Retinal pigment epithelial cell (primary cell): ENCODE measurements around the gene CDH20.

ENCODE experiments used
- DNase-seq: peaks from one replicate; pipeline ENCODE4 v3.0.0-alpha.2; 2010; ENCODE audit warnings: low read depth
- H3K4me3 ChIP-seq: 2 replicates; pipeline ENCODE4 v1.5.1; 2011; ENCODE audit warnings: mild to moderate bottlenecking, low read length, control low read depth, moderate library complexity
- CTCF ChIP-seq: conservative IDR thresholded peaks from 2 replicates; pipeline ENCODE4 v1.5.1; 2011; ENCODE audit warnings: low read depth, low read length, control low read depth, inconsistent platforms

Gene CDH20

DNA sequence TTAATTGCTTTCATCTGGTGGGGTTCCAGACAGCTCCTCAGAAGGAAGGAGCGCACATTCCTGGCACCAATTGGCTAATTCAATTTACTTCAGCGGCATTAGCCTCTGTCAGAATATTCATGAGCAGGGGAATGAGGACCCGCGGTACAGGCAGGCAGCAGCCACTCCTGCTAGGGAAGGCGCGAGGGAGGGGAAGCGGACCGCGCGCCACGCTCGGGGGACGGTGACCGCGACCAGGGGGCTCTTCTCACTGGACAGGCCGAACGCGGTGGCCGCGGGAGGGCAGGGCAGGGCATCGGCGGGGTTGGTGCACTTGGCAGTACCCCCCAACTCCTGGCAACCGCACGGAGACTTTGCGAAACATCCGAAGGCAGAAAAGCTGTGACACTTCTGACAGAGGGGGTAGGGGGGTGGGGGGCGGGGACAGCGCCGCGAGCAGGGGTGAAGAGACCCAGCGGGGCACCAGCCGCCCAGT lies at the start of gene CDH20:
Gene CDH20, plus strand, starts transcription at position 160 of the 475 bp plus-strand sequence.
- no peak for TF ChIP-seq CTCF
- no peak for DNase-seq
- H3K4me3 ChIP-seq = peak within 1 kb of the TSS; percentile 52

DNA sequence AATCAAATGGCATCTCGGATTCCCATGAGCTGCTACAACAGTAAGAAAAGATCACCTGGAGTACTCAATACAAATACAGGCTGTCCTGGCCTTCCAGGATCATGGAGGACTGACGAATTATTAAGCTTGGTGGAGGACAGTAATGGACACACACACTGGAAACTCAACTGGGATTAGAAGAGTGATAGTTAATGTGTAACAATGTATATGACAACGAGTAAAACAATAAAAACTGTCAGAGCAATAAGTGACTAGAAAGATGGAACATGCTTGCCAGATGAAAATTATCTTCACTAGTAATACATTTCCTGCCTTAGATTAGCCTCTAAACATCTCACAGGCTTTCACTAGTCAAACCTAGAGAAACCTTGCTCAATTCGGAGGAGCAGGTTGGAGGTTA lies 49.2 kb upstream of the CDH20 start:
- no peak overlapping the region for H3K4me3 ChIP-seq
- no peak for TF ChIP-seq CTCF
- DNase-seq = no peak

DNA sequence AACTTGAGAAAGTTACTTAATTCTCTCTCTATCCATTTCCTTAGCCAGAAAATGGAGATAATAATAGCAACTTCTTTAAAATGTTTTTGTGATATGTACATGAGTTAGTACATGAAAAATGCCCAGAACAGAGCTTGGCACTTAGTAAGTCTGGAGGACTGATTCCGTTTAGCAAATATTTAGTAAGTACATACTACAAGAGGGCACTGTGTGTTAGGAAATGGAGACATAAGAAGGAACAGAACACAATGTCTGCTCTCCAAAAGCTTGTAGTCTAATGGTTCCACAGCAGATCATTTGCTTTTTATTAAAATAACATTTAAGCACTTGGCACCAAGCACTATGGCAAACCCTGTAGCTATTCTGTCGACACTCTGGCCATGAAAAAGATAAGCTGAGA lies 47.5 kb upstream of the CDH20 start:
- DNase-seq = no peak
- no peak overlapping the region for H3K4me3 ChIP-seq
- no peak for TF ChIP-seq CTCF

DNA sequence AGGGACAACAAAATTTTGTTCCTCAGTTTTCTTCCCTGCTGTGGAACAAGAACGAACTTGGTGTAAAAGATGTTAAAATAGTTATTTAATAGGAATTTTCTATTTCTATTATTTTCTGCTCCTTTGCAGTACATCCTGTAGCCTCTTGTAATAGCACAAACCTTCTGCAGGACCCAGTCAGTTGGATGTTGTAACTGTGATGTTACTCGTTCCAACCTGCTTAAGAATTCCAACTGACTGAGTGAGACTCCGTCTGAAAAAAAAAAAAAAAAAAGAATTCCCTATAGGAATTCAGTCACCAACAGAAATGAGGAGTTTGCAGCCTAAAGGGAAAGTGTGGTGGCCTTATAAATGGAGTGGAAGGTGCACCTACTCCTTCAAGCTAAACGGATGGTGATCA lies 46.4 kb upstream of the CDH20 start:
- no peak overlapping the region for H3K4me3 ChIP-seq
- no peak for TF ChIP-seq CTCF
- no peak for DNase-seq

- DNase-seq = no peak
- TF ChIP-seq CTCF = no peak
- H3K4me3 ChIP-seq = no peak overlapping the region
Measured at GRCh38 chr18:61290616-61291015, 42.6 kb upstream of the CDH20 start.

- TF ChIP-seq CTCF = no peak
Measured at GRCh38 chr18:61292280-61293035, 40.8 kb upstream of the CDH20 start.

GRCh38 chr18:61295153-61295552 lies 38.1 kb upstream of the CDH20 start:
- H3K4me3 ChIP-seq = no peak overlapping the region
- DNase-seq = no peak

More at GRCh38 chr18:61292280-61293035, 40.8 kb upstream of the CDH20 start:
- DNase-seq = no peak
- no peak overlapping the region for H3K4me3 ChIP-seq

More at GRCh38 chr18:61295153-61295552, 38.1 kb upstream of the CDH20 start:
- no peak for TF ChIP-seq CTCF
